GM19324 (cell line): ENCODE measurements around the gene TST.

ENCODE experiments used
- ATAC-seq: cut with Tn5 transposase; IDR thresholded peaks from one replicate; pipeline ENCODE4 v1.9.1; 2021; ENCODE audit warnings: mild to moderate bottlenecking, moderate library complexity; ENCODE audit not compliant: unreplicated experiment, low FRiP score

TST gene

DNA sequence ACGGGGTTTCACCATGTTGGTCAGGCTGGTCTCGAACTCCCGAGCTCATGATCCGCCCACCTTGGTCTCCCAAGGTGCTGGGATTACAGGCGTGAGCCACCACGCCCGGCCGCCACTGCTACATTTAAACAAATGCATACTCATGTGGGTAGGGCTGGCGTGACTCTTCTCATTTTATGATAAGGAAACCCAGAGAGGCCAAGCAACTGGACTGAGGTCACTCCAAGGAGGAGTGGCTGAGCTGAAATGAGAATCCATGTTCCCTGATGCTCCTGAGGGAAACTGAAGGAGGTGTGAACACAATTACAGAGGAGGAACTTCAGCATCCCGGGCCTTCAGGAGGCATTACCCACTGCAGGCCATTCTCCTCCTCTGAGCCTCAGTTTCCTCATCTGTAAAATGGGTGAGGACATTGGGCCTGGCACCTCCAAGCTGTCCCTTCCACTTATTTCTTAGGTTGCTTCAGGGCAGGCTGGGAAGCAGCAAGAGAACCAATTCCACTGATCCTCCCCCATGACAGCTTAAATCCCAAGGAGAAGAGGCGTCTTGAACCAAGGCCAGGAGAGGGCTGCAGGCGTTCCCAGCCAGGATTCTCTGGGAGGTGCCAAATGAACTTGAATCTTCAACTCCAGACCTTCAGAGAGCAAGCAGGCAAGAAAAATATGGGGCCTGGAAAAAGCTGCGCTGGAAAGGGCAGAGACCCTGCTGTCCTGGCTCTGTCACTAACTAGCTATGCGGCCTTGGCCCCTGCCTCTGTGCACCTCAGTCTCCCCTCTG, 2.9 kb downstream of the TST start:
- no peak for ATAC-seq

DNA sequence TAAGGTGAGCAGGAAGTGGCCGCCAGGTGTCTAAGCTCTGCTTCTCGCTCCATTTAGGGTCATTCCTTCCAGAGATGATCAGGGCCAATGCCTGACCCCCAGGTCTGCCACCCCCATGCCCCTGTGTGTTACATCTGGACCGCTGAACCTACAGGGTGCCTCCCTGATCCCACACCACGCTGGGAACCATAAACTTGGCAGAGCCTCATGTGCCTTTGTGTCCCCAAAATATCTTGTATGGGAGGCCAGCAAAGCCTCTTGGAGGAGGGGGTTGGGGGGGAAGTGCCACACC, 3.7 kb downstream of the TST start:
- ATAC-seq: no peak

DNA sequence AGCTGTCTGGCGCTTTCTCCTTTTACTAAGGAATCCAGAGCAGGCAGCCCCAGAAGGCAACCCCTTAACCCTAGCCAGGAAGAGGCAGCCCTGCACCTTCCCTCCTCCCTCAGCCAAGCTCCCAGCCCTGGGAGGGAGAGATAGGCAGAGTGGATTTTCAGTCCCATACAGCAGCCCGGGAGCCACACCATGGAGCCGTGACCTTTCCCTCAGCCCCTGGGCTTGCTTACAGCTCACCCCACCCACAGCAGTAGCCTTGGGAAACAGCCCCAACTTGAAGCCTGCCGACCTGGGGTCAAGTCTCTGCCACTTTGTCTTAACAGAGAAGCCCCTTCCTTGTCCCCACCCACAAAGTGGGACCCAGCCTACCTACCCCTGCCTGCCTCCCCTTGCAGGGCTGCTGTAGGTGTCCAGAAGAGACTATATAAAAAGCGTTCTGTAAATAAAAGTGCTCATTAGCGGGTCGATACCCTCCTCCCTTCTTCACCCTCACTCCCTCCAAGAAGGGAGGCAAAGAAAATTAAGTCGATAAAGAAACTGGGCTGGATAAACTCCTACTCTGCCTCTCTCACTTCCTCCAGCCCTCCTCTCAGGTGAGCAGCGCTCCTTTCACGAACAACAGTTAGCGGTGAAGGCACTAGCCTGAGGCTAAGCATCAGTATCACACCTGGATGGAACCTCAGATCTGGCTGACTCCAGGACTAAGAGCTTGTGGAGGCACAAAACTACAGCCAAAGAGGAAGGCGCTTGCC, 4.2 kb downstream of the TST start:
- no peak for ATAC-seq

DNA sequence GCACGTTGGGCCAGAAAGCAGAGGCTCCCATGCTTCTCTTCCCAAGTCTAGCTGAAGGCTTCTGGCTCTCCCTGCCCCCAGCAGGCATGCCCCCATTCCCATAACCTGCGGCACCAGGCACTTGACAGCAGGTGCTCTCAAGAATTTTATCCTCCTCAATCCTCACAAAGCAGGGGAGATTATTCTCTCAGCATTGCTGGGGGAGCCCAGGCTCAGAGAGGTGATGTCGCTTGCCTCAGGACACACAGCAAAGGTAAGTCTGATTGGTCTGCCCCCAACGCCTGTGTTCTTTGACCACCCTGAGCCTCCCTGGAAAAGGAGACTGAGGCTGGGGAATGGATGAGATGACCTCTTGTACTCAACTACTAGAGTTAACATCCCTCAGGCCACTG, 4.8 kb downstream of the TST start:
- no peak for ATAC-seq

DNA sequence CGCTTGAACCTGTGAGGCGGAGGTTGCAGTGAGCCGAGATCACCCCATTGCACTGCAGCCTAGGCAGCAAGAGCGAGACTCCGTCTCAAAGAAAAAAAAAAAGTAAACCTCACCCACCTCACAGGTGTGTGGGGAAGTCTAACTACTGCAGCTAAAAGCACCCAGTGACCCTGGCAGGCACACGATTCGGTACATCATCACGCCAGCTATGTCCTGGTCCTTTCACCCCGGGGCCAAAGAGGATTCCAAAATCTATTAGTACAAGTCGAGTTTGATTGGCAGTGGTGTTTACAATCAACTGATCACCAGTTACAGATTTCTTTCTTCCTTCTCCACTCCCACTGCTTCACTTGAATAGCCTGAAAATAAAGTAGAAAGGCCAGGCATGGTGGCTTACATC, 6.3 kb downstream of the TST start:
- ATAC-seq: no peak

DNA sequence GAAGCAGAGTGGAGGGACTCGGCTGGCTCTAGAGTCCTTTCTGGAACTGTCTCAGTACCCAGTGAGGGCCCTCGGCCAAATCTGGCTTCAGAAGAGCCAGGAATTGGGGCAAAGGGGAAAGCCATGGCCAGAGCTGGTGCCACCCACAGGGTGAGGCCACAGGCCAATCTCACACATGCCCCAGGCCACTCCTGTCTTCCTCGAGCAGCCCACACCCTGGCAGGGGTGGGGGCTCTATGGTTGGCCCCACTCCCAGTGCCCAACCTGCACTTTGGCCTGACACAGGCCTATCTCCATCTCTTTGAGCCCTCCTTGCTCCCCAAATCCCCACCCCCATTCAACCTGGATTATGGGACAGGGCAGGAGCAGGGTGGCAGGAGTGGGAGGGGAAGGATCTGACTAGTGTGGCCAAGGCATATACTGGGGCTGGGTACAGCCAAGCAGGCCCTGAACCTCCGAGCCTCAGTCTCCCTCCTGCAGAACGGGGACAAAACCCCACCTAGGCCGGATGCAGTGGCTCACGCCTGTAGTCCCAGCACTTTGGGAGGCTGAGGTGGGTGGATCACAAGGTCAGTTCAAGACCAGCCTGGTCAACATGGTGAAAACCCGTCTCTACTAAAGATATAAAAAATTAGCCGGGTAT, 6.9 kb downstream of the TST start:
- no peak for ATAC-seq

DNA sequence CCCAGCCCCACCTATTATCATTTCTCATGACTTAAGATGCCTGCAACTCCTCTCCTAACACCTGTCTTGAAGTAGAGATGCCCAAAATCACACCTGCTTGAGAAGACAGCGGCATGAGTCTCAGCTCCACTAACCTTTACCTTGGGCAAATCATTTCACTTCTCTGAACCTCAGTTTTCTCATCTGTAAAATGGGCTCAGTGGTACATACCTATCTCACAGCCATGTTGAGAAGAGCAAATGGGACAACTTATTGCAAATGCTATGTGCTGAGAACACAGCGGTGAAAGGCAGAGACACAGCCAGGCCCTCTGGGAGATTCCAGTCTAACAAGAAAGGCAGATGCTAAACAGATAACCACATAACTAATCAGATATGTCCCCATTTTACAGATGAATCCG, 7.8 kb downstream of the TST start:
- ATAC-seq: no peak

DNA sequence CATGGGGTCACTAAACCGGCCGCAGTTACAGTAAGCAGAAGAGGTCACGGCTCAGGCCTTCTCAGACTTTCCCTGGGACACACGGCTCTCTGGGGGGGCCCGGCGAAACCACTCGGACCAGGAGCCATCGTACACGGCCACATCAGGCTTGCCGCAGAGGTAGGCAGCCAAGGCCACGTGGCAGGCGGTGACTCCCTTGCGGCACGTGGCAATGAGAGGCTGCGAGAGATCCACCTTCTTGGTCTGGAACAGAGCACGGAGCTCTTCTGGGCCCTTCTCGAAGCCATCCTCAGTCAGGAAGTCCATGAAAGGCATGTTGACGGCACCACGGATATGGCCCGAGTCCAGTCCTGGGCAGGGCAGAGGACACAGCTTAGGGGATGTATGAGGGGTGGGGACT, 8.3 kb downstream of the TST start:
- no peak for ATAC-seq

DNA sequence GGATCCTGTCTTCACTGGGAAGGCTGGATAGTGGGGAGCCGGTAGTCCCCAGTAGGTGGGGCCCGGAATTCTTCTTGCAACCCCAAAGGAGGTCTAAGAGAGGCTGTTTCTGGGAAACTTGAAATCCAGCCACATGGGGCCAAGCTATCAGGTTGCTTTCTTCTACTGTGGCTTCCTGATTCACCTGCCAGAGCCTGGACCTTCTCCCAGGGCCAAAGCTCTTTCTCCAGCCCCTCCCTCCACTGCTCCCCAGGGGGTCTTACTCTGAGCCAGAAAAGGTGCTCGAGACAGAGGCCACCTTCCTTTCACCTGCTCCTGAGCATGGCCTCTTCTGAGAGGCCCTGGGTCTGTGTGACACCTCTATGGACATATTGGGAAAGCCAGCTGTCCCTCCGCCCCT, 9.1 kb downstream of the TST start:
- no peak for ATAC-seq

DNA sequence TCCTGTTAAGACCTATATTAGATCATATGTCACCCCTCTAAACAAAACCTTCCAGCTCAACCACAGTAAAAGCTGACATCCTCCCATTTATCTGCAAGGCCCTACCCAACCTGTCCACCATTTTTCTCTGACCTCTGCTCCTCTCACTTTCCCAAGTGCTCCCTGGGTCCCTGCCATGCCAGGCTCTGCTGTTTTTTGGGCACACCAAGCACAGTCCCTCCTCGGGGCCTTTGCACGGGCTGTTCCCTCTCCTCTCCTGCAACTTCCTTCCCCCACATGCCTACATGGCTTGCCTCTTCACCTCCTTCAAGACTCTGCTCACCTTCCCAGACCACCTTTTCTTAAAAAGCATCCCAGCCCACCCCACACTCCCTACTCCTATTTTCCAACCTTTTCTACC, 9.8 kb downstream of the TST start:
- no peak for ATAC-seq

DNA sequence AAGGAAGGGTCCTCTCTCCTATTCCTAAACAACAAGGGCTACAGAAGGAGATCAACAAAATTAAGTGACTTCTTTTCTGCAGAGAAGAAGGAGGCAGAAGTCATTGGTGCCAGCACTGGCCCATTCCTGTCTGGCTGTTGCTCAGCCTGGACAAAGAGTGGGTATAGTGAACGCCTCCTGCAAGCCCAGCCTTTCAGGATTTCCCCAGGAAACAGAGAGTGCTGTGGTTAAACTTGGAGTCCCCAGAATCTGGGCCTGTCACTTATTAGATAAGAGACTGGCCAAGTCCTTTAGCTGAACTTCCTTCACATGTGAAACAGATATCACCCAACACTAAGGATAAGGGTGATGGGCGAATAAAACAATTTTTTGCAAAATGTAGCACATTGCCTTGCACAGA, 10.9 kb downstream of the TST start:
- ATAC-seq: no peak

DNA sequence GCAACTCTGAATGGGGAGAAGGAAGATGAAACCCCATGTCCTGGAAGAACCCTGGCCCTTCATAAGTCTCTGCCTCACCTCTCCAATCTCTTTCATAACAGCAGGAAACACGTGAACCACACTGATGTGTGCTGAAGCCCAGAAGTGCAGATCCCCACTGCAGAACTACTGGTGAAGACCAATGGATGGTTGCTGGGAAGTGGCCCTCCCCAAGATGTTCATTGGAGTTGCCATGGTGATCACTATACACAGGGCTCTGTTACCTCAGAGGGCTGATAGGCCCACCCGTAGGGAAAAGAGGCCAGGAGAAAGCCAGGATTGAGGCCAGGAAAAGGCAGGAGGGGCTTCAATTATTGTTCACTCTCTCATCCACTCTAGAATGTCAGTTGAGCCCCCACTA, 11.6 kb downstream of the TST start:
- no peak for ATAC-seq

DNA sequence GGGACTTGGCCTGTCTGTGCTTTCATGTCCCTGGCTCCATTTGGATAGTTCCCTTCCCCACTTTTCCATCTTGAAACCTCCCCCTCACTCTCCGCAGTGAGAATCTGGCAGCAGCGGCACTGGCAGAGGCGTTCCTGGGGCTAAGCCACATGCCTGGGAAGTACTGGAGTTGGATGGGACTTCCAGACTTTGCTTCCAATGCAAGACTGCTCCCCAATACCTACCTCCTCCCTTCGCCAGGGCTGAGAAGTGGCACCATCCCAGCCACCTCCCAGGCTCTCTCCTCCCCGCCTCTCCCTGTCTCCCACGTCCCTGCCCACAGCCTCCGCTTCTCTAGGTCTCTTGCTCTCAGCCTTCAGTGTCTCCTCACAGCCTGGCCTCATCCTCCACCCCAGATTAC, 16.6 kb downstream of the TST start:
- no peak for ATAC-seq

DNA sequence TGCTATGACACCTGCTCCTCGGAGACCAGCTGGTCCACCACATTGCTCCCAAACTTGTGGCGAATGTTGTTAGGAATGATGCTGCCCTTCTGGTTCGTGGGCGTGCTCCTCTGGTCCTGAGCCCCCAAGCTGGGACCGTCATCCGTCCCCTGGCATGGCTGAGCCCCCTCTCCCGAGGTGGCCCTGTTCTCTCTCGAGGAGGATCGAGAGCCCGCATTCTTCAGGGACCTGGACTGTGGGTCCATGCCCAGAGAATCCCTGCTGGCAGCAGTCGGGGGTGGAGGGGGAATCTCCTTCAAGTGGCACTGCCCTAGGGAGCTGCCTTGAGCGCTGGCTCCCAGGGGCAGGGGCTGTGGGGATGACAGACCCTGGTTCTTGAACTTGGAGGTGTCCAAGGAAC, 17.4 kb downstream of the TST start:
- no peak for ATAC-seq

DNA sequence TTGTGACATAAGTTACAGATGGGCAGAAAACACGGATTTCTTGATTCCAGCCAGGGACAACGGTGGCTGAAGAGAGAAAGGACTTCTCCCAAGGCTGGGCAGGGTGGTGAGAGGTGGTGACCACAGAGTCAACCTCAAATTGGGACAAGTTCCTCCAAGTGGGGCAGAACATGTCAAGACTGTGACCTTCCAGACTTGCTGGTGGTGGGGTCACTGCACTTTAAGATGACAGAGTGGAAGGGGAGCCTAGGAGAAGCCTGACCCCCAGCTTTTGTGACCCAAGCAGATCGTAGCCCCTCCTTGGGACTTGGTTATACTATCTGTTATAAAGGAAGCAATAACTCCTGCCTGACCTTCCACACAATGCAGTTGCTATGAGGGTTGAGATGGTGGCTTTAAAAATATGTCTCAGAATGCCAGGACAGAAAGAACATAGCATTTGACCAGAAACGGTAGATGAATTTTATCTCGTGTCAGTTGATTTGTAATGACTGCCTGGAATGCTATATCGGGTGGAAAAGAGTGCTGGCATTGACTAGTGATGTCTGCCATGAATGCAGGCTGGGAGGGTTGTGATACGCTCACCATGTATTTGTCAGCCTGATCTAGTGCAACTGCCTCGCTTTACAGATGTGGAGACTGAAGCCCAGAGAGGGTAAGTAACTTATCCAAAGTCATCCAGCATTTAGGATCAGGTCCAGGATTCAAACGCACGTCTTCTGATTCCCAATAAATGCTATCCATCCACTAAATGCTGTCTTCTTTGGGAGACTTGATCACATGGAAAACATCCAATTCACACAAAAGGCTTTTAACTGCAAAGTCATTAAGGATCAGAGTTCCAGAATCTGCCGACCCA, 18.3 kb downstream of the TST start:
- ATAC-seq: no peak

DNA sequence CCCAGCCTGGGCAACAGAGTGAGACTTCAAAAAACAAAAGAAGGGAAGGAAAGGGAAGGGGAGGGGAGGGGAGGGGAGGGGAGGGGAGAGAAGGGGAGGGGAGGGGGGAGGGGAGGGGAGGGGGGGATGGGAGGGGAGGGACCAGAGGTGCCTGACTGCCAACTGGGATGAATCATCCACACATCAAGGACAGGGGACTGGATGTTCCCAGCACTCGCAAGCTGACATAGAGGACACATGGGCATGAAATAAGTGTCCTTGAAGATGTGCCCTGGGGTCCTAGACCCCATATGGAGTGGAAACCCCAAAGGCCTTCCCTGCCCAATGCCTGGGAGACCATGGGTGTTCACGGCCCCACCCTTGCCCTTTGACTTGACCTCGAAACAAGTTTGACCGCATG, 19.8 kb downstream of the TST start:
- ATAC-seq: no peak

DNA sequence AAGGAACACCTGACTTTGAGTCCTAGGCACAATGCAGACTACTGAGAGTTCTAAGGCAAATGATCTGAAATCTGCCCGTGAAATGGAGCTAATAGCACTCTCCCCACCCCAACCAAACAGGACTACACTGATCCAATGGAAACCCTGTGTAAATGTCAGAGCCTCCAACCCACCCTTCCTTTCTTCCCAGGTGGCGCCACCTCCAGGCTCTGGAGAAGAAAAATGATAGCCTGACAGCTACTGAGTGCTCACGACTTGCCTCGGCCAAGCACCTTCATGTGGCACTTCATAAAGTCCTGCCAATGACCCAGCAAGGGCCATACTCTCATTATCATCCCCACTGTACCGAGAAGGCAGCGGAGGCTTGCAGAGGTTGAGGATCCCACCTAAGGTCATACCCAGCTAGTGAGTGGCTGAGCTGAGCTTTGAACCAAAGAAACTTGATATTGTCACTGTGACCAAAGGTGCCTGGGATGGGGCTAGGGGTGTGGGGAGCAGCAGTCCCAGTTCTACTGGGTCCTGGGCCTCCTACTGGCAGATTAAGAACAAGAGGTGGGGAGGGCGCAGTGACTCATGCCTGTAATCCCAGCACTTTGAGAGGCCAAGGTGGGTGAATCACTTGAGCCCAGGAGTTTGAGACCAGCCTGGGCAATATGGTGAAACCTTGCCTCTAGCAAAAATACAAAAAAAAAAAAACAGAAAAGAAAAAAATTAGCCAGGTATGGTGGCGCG, 20.5 kb downstream of the TST start:
- no peak for ATAC-seq

DNA sequence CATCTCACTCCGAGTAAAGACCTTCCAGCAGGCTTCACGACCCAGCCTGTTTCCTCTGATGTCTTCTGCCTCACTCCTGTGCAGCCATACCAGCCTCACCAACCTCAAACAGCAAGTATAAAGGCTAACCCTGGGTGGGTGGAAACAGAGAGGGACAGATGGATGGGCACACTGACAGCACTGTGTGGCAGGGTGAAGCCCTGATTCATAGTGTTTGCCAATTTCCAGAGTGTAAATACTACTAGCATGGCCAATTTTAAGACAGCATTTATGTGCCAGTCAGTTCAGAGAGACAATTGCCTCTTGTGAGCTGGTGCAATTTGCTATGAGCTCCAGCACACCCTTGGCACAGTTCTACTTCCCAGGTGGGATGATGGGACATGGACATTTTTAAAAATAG, 21.5 kb downstream of the TST start:
- ATAC-seq: no peak

DNA sequence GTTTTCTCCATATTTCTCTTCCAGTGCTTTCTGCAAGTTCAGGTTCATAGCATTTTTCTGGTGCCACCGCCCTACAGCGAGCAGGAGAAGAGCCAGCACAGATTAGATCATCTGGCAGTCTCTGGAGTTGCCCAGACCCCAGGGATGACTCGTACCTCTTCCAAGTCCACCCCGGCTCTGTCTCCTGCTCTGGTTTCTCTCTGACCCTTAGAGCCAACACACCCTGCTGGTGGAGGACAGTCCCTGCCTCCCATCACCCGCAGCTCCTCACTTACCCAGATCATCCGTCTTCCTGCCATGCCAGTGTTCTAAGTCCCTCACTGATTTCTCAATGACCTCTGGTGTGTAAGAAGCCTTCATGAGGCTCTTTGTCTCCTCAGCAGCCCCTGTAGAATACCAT, 28.0 kb downstream of the TST start:
- ATAC-seq: no peak

DNA sequence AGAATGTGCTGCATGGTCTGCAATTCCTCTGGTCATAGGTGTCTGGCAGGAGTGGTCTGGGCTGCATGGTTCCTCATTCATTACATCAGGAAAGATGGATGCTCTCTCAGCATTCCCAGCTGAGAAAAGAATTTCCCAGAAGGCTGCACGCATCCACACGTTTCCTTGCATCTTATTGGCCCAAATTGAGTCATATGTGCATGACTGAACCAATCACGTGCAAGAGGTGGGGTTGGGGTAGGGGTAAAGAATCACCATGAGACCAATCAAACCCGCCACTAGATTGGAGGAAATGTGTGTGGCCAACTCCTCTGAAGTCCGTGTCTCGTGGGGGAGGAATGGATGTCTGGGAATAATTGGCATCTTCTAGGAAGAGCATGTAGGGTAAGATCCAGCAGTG, 28.8 kb downstream of the TST start:
- ATAC-seq: no peak
